Activated CD8-positive, alpha-beta memory T cell treated with anti-CD3 and anti-CD28 coated beads, Interleukin-2, amount 50 U/mL, for 48 hours (primary cell): ENCODE results near the gene CTU2.
"Not testable (repeated sequence)": the region's sequence is repeated elsewhere in the genome, so short reads cannot be mapped to it uniquely, and the experiment has no call there.

Experiments used
- DNase-seq: peaks from one replicate; pipeline ENCODE4 v3.0.0-alpha.2; 2020

Gene CTU2

GRCh38 chr16:88706229-88706964, at the start of gene CTU2, which contains the start of gene RNF166:
TSS of gene CTU2 (plus strand) at chr16:88706503. CDS start at chr16:88706531, 28 bp downstream.
TSS of gene RNF166 (minus strand) at chr16:88706408. CDS start at chr16:88706325, 83 bp downstream.
- DNase-seq, result peak; percentile 99

- no peak for DNase-seq
Observed at GRCh38 chr16:88657371-88657770, 48.9 kb upstream of the CTU2 start.

GRCh38 chr16:88658714-88659113, 47.6 kb upstream of the CTU2 start:
- no peak for DNase-seq

GRCh38 chr16:88659160-88659559, 47.1 kb upstream of the CTU2 start:
- no peak for DNase-seq

GRCh38 chr16:88661468-88661867, 44.8 kb upstream of the CTU2 start:
- no peak for DNase-seq

GRCh38 chr16:88662222-88662842, 44.0 kb upstream of the CTU2 start:
- DNase-seq, result no peak

- peak; percentile 96 for DNase-seq
Observed at GRCh38 chr16:88662843-88663606, 43.3 kb upstream of the CTU2 start, which contains the start of gene MVD. TSS of gene MVD (minus strand) at chr16:88663091. CDS start at chr16:88663080, 11 bp downstream.

- DNase-seq, result no peak
Observed at GRCh38 chr16:88665148-88665547, 41.2 kb upstream of the CTU2 start.

- no peak for DNase-seq
Observed at GRCh38 chr16:88665570-88665969, 40.7 kb upstream of the CTU2 start.

- DNase-seq, result no peak
Observed at GRCh38 chr16:88667461-88667860, 38.8 kb upstream of the CTU2 start.

- not testable (repeated sequence) for DNase-seq
Observed at GRCh38 chr16:88669493-88669892, 36.8 kb upstream of the CTU2 start.

- DNase-seq, result no peak
Observed at GRCh38 chr16:88669980-88670379, 36.3 kb upstream of the CTU2 start.

GRCh38 chr16:88671806-88672205, 34.5 kb upstream of the CTU2 start:
- no peak for DNase-seq

- no peak for DNase-seq
Observed at GRCh38 chr16:88672776-88673175, 33.5 kb upstream of the CTU2 start.

- DNase-seq, result no peak
Observed at GRCh38 chr16:88673716-88674379, 32.5 kb upstream of the CTU2 start.

GRCh38 chr16:88676502-88677242, 29.6 kb upstream of the CTU2 start:
- DNase-seq, result no peak

GRCh38 chr16:88677721-88678120, 28.6 kb upstream of the CTU2 start:
- no peak for DNase-seq

- DNase-seq, result no peak
Observed at GRCh38 chr16:88678224-88678979, 27.9 kb upstream of the CTU2 start.

- DNase-seq, result no peak
Observed at GRCh38 chr16:88680554-88681083, 25.7 kb upstream of the CTU2 start.

- DNase-seq, result peak; percentile 70
Observed at GRCh38 chr16:88681084-88681680, 25.1 kb upstream of the CTU2 start.
